GM12873 (cell line): ENCODE data around the gene CRACDL.

Source experiments
- TF ChIP-seq, protein P1 (sequence below): IDR thresholded peaks from 2 replicates; pipeline ENCODE4 v1.5.1; 2012; ENCODE audit warnings: low read depth, mild to moderate bottlenecking, moderate library complexity, low read length, control low read depth; ENCODE audit not compliant: insufficient read depth; ENCODE audit errors: missing control alignments

The CRACDL gene

DNA sequence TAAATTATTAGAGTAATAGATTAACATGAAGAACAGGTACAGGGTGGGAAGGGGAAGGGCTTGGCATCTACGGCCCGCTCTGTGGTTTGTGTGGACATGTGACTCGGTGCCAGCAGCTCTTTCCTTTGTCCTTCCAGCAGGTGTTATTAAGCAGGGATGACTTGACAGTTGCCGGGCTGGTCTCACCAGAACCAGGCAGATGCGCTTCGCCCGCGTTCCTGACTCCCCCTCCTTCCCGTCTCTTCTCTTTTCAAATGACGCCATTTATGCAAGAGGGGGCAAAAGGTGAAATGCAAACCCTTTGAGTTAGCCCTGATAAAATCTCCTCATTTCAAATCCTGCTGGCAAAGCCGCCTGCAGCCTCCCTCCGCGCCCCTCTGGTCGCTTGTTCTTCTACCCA is 166.2 kb downstream of the CRACDL start:
- TF ChIP-seq, protein P1, sequence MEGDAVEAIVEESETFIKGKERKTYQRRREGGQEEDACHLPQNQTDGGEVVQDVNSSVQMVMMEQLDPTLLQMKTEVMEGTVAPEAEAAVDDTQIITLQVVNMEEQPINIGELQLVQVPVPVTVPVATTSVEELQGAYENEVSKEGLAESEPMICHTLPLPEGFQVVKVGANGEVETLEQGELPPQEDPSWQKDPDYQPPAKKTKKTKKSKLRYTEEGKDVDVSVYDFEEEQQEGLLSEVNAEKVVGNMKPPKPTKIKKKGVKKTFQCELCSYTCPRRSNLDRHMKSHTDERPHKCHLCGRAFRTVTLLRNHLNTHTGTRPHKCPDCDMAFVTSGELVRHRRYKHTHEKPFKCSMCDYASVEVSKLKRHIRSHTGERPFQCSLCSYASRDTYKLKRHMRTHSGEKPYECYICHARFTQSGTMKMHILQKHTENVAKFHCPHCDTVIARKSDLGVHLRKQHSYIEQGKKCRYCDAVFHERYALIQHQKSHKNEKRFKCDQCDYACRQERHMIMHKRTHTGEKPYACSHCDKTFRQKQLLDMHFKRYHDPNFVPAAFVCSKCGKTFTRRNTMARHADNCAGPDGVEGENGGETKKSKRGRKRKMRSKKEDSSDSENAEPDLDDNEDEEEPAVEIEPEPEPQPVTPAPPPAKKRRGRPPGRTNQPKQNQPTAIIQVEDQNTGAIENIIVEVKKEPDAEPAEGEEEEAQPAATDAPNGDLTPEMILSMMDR, result no peak

- TF ChIP-seq, protein P1, result no peak
These were observed 166.9 kb downstream of the CRACDL start for GRCh38 chr2:98769114-98769476.

- TF ChIP-seq, protein P1, result no peak
These were observed 167.5 kb downstream of the CRACDL start for GRCh38 chr2:98768384-98769113.

- TF ChIP-seq, protein P1, result no peak
These were observed 171.5 kb downstream of the CRACDL start for GRCh38 chr2:98764499-98764898.

DNA sequence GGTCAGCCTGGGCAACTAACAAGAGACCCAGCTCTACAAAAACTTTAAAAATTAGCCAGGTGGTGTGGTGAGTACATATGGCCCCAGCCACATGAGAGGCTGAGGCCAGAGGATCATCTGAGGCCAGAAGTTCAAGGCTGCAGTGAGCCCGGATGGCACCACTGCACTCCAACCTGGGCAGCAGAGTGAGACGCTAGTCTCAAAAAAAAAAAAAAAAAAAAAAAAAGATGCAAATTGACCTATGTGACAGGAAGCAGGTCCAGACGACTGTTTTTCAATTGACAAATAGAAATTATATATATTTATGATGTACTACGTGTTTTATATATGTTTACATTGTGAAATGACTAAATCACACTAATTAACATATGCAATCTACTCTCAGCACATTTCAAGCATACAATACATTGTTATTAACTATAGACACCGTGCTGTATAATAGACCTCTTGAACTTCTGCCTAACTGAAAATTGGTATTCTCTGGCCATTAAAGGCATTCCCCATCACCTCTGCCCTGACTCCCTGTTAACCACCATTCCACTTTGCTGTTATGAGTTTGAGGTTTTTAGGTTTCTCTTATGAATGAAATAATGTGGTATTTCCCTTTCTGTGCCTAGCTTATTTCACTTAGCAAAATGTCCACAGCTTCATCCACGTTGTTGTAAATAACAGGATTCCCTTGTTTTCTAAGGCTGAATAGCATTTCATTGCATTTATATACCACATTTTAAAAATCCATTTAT is 172.6 kb downstream of the CRACDL start:
- TF ChIP-seq, protein P1, result no peak

DNA sequence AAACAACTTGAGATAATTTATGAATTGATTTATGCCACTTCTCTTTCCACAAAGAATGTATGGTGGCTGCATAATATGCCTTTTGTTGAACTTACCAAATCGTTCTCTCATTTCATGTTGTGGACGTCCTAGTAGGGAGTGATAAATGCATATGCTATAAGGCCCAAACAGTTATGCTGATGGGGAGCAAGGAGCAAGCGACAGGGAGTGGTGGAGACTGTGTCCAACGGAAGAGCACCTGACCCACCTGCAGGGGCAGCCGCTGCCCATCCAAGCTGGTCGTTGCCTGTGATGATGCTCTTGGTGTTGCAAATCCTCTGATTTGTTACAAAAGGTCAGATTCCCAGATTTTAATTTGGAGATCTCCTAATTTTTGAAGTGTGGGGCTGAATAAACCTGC is 174.1 kb downstream of the CRACDL start:
- TF ChIP-seq, protein P1, result no peak

DNA sequence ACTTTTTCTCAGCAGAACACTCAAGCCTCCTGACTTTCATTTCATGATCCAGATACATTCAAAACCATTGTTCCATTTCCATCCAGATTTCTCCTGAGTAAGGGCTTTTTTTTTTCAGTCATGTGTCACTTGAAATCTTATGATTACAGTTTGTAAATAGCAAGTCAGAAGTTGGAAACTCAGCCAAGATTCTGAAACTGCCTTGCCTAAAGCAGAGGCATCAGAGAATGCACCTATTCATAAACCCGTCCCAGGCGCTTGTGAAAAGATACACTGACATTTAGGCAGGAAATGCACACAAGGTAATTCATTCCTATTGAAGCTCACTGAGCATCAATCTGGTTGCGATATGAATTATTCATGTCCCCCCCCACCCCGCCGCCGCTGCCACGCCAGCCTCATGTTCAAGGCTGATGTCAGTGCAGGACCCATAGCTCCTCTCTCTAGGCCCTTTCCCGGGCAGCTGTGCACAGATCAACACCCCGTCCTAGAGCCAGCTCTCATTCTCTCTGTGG is 174.7 kb downstream of the CRACDL start:
- TF ChIP-seq, protein P1, result no peak
